Mucosa of descending colon (tissue), 3 donors: ENCODE results near the gene CHMP6. TPM values are rescaled to one million over a fixed set of nuclear protein-coding genes. Genes with fewer than 3 reads are reported as not detected.
A peak's percentile ranks its signal among the peaks of the same experiment; 100 is the strongest.
"Not testable (repeated sequence)": the region's sequence is repeated elsewhere in the genome, so short reads cannot be mapped to it uniquely, and the experiment has no call there.

Experiments
- ATAC-seq: fragments of 200-7000 bp; cut with Tn5 transposase; one replicate; pipeline ENCODE4 v1.9.1; 2020; ENCODE audit warnings: mild to moderate bottlenecking, moderate library complexity
- DNase-seq, 3 donors: peaks; one replicate each; pipeline ENCODE4 v3.0.0-alpha.2; 2020
- H3K36me3 ChIP-seq: fragments of 200-600 bp; one replicate; pipeline ENCODE4 v1.8.0; 2021; ENCODE audit warnings: low read depth, mild to moderate bottlenecking
- H3K4me1 ChIP-seq: fragments of 200-600 bp; one replicate; pipeline ENCODE4 v1.8.0; 2021; ENCODE audit warnings: low read depth, mild to moderate bottlenecking
- H3K4me3 ChIP-seq: fragments of 200-600 bp; one replicate; pipeline ENCODE4 v1.8.0; 2021; ENCODE audit warnings: mild to moderate bottlenecking
- H3K9me3 ChIP-seq: fragments of 200-600 bp; one replicate; pipeline ENCODE4 v1.8.0; 2021; ENCODE audit warnings: mild to moderate bottlenecking
- CTCF ChIP-seq: fragments of 200-600 bp; IDR thresholded peaks from one replicate; pipeline ENCODE4 v1.8.0; 2022; ENCODE audit warnings: antibody characterized with exemption, mild to moderate bottlenecking
- intact Hi-C, 2 donors: fragments of 100-400 bp; cut with DNase I in 1 of 2; cut with micrococcal nuclease in 1 of 2; formaldehyde crosslinking; loops; one replicate each; pipeline versions ENCODE4 v1.11.0 to v1.11.1; 2022; cut with DNase I, micrococcal nuclease
- total RNA-seq, 3 donors: library from RNA; stranded (reverse); fragmentation: NEBNext Ultra II Directional in 2 of 3; extraction: Animal tissue kit (Norgen Biotek cat#: 25700) in 2 of 3; gene quantifications; one replicate each; pipeline versions ENCODE4 v1.2.1 to v1.2.4, GENCODE V29; 2021 to 2023
- donor health status: DM: no; HTN: no; CAD: no; lungs with moderate emphysema.
- donor health status: DM: no; HTN: no; CAD: no.
- donor health status: DM: no; HTN: yes; CAD: no.

Gene CHMP6
- total RNA-seq, 3 donors from 2014 or later = 35.1 to 43.9 (median 35.4) TPM

- intact Hi-C loops = loop anchor here in 1 of 2 donors (5.0 kb wide), 1 partner anchor 76 kb away; no protein-coding TSS in a partner anchor
- H3K9me3 ChIP-seq = no peaks in the 10 kb centered on the region
- TF ChIP-seq CTCF = no peak
- ATAC-seq = no peak
- H3K4me3 ChIP-seq = no peak overlapping the region
- H3K36me3 ChIP-seq = no peaks in the 10 kb centered on the region
- peak in 2 of 3 donors; percentile 23 to 45 for DNase-seq
- H3K4me1 ChIP-seq = peaks cover 4% of the 10 kb centered on the region
Measured at GRCh38 chr17:81026266-81027036, 34.8 kb downstream of the CHMP6 start.

- peak in 2 of 3 donors; percentile 25 to 41 for DNase-seq
- Histone ChIP-seq H3K4me1 (peaks cover 6% of the 10 kb centered on the region), H3K9me3 (no peaks in the 10 kb centered on the region), H3K36me3 (no peaks in the 10 kb centered on the region), H3K4me3 (no peak overlapping the region)
- TF ChIP-seq CTCF = no peak
- intact Hi-C loops = loop anchor here in 1 of 2 donors (5.0 kb wide), 1 partner anchor 75 kb away; no protein-coding TSS in a partner anchor
- no peak for ATAC-seq
Measured at GRCh38 chr17:81027038-81027437, 35.4 kb downstream of the CHMP6 start.

GRCh38 chr17:81027591-81028505 is 36.2 kb downstream of the CHMP6 start:
- Histone ChIP-seq H3K36me3 (no peaks in the 10 kb centered on the region), H3K9me3 (no peaks in the 10 kb centered on the region), H3K4me1 (peaks cover 7% of the 10 kb centered on the region), H3K4me3 (no peak overlapping the region)
- intact Hi-C loops = loop anchor here in 1 of 2 donors (5.0 kb wide), 1 partner anchor 74 kb away; no protein-coding TSS in a partner anchor
- no peak for TF ChIP-seq CTCF
- DNase-seq = peak in 2 of 3 donors; percentile 32 to 40
- no peak for ATAC-seq

- Histone ChIP-seq H3K9me3 (no peaks in the 10 kb centered on the region), H3K4me3 (no peak overlapping the region), H3K36me3 (no peaks in the 10 kb centered on the region), H3K4me1 (peaks cover 7% of the 10 kb centered on the region)
- TF ChIP-seq CTCF = no peak
- DNase-seq (peak in 2 of 3 donors; percentile 32 to 44), ATAC-seq (no peak)
- intact Hi-C loops = loop anchor here in 1 of 2 donors (5.0 kb wide), 1 partner anchor 74 kb away; no protein-coding TSS in a partner anchor
Measured at GRCh38 chr17:81028506-81028858, 36.8 kb downstream of the CHMP6 start.

GRCh38 chr17:81029859-81030258 is 38.2 kb downstream of the CHMP6 start:
- no peak overlapping the region for H3K4me3 ChIP-seq
- no peaks in the 10 kb centered on the region for H3K9me3 ChIP-seq
- H3K4me1 ChIP-seq = peaks cover 7% of the 10 kb centered on the region
- ATAC-seq (no peak), DNase-seq (peak in 2 of 3 donors; percentile 23 to 40)
- TF ChIP-seq CTCF = no peak
- intact Hi-C loops = loop anchor here in 1 of 2 donors (5.0 kb wide), 1 partner anchor 72 kb away; no protein-coding TSS in a partner anchor
- no peaks in the 10 kb centered on the region for H3K36me3 ChIP-seq

GRCh38 chr17:81030312-81030711 is 38.7 kb downstream of the CHMP6 start:
- ATAC-seq, intact Hi-C loops, H3K4me3 ChIP-seq, H3K9me3 ChIP-seq, H3K36me3 ChIP-seq, H3K4me1 ChIP-seq: not testable (repeated sequence)
- DNase-seq = peak in 1 of 3 donors; percentile 42
